ENCODE measurements around the gene ZBTB3. TPM values are rescaled to one million over a fixed set of nuclear protein-coding genes. Genes with fewer than 3 reads are reported as not detected.

Gene ZBTB3
- total RNA-seq, 4 donors from 2014 or later = 4.7 to 7.7 (median 6.9) TPM

- peak; percentile 78 for DNase-seq
- H3K27me3 ChIP-seq = no peaks in the 10 kb centered on the region
- no peaks in the 10 kb centered on the region for H3K9me3 ChIP-seq
- peaks cover 8 to 41% (median 8%) of the 10 kb centered on the region in 3 donors for H3K36me3 ChIP-seq
- TF ChIP-seq CTCF (IDR thresholded peaks at IDR 0.05) = no peak
- no peak for TF ChIP-seq POLR2A (IDR thresholded peaks at IDR 0.05)
- peak overlapping the region; percentile 92 to 99 (median 94) for H3K27ac ChIP-seq
- peak overlapping the region; percentile 72 to 93 (median 77) for H3K4me3 ChIP-seq
- intact Hi-C loops (cut with DNase I) = loop anchor here (5.0 to 10.0 kb wide), 2 partner anchors 34 to 137 kb away; partner anchors contain the start of gene POLR2G
- H3K4me1 ChIP-seq = peaks cover 29 to 73% (median 31%) of the 10 kb centered on the region in 3 donors
- WGBS, 2 donors = 1% methylated on average over 20 of the region's 20 CpGs
Observed at GRCh38 chr11:62727872-62728170, 26.1 kb downstream of the ZBTB3 start.

- TF ChIP-seq POLR2A (IDR thresholded peaks at IDR 0.05) = peak in 3 of 4 donors; percentile 85 to 97 (median 90)
- TF ChIP-seq CTCF (IDR thresholded peaks at IDR 0.05) = peak in 2 of 6 experiments; percentile 2 to 8
- H3K4me3 ChIP-seq = peak within 1 kb of the TSS; percentile 72 to 93 (median 77)
- WGBS, 2 donors = 0% methylated on average over 6 to 19 of the region's 72 CpGs
- DNase-seq = peak; percentile 81
- H3K27ac ChIP-seq = peak within 1 kb of the TSS; percentile 92 to 99 (median 94)
- peaks cover 29 to 68% (median 29%) of the 10 kb centered on the region in 3 donors for H3K4me1 ChIP-seq
- no peaks in the 10 kb centered on the region for H3K27me3 ChIP-seq
- intact Hi-C loops (cut with DNase I) = loop anchor here (5.0 to 10.0 kb wide), 2 partner anchors 35 to 137 kb away; partner anchors contain the start of gene POLR2G
- no peaks in the 10 kb centered on the region for H3K9me3 ChIP-seq
- peaks cover 13 to 41% (median 13%) of the 10 kb centered on the region in 3 donors for H3K36me3 ChIP-seq
Observed at GRCh38 chr11:62727165-62727871, 26.6 kb downstream of the ZBTB3 start, which contains the start of gene HNRNPUL2. Gene HNRNPUL2 (minus strand): TSS chr11:62727457. CDS start chr11:62727156, 301 bp downstream.

GRCh38 chr11:62726915-62727164, 27.1 kb downstream of the ZBTB3 start:
- H3K36me3 ChIP-seq = peaks cover 17 to 42% (median 17%) of the 10 kb centered on the region in 3 donors
- H3K27ac ChIP-seq = peak overlapping the region; percentile 92 to 99 (median 94)
- no peak for DNase-seq
- WGBS, 2 donors = no CpG with 5 or more reads among the region's 37 CpGs
- no peaks in the 10 kb centered on the region for H3K9me3 ChIP-seq
- H3K4me3 ChIP-seq = peak overlapping the region; percentile 72 to 93 (median 77)
- intact Hi-C loops (cut with DNase I) = loop anchor here (5.0 to 10.0 kb wide), 2 partner anchors 35 to 138 kb away; partner anchors contain the start of gene POLR2G
- H3K4me1 ChIP-seq = peaks cover 28 to 67% (median 29%) of the 10 kb centered on the region in 3 donors
- H3K27me3 ChIP-seq = no peaks in the 10 kb centered on the region
- TF ChIP-seq CTCF (IDR thresholded peaks at IDR 0.05) = peak in 2 of 6 experiments; percentile 2 to 13
- no peak for TF ChIP-seq POLR2A (IDR thresholded peaks at IDR 0.05)

- H3K9me3 ChIP-seq = no peaks in the 10 kb centered on the region
- H3K4me3 ChIP-seq = peak overlapping the region; percentile 72 to 93 (median 77)
- H3K4me1 ChIP-seq = peaks cover 28 to 67% (median 29%) of the 10 kb centered on the region in 3 donors
- TF ChIP-seq POLR2A (IDR thresholded peaks at IDR 0.05) = no peak
- no peak for TF ChIP-seq CTCF (IDR thresholded peaks at IDR 0.05)
- peak overlapping the region; percentile 92 to 99 (median 94) for H3K27ac ChIP-seq
- H3K27me3 ChIP-seq = no peaks in the 10 kb centered on the region
- no peak for DNase-seq
- WGBS, 2 donors = 0% methylated on average over 10 to 30 of the region's 51 CpGs
- intact Hi-C loops (cut with DNase I) = loop anchor here (5.0 to 10.0 kb wide), 2 partner anchors 36 to 138 kb away; partner anchors contain the start of gene POLR2G
- peaks cover 21 to 43% (median 21%) of the 10 kb centered on the region in 3 donors for H3K36me3 ChIP-seq
Observed at GRCh38 chr11:62726156-62726914, 27.6 kb downstream of the ZBTB3 start.
